GM19467 (cell line): ENCODE data around the gene TUBA3E.
A peak's percentile ranks its signal among the peaks of the same experiment; 100 is the strongest.
"Not testable (repeated sequence)": the region's sequence is repeated elsewhere in the genome, so short reads cannot be mapped to it uniquely, and the experiment has no call there.

Source experiments
- ATAC-seq: cut with Tn5 transposase; IDR thresholded peaks from one replicate; pipeline ENCODE4 v1.9.1; 2021; ENCODE audit warnings: mild to moderate bottlenecking, moderate library complexity; ENCODE audit not compliant: unreplicated experiment

Gene TUBA3E

GRCh38 chr2:130165293-130166016 lies 32.8 kb downstream of the TUBA3E start:
- no peak for ATAC-seq

GRCh38 chr2:130162968-130163367 lies 35.3 kb downstream of the TUBA3E start:
- ATAC-seq = no peak

- not testable (repeated sequence) for ATAC-seq
Observed at GRCh38 chr2:130162486-130162885, 35.8 kb downstream of the TUBA3E start.

GRCh38 chr2:130160838-130161705 lies 37.2 kb downstream of the TUBA3E start:
- not testable (repeated sequence) for ATAC-seq

- ATAC-seq = no peak
Observed at GRCh38 chr2:130160131-130160530, 38.1 kb downstream of the TUBA3E start.

GRCh38 chr2:130159376-130159775 lies 38.9 kb downstream of the TUBA3E start:
- not testable (repeated sequence) for ATAC-seq

- no peak for ATAC-seq
Observed at GRCh38 chr2:130158631-130159030, 39.6 kb downstream of the TUBA3E start.

- peak; percentile 84 for ATAC-seq
Observed at GRCh38 chr2:130157825-130158514, 40.3 kb downstream of the TUBA3E start.

GRCh38 chr2:130157354-130157753 lies 40.9 kb downstream of the TUBA3E start:
- ATAC-seq = peak; percentile 34

GRCh38 chr2:130156624-130157004 lies 41.6 kb downstream of the TUBA3E start:
- ATAC-seq = no peak

GRCh38 chr2:130155956-130156623 lies 42.1 kb downstream of the TUBA3E start:
- not testable (repeated sequence) for ATAC-seq

GRCh38 chr2:130154773-130155765 lies 43.2 kb downstream of the TUBA3E start:
- no peak for ATAC-seq

- ATAC-seq = not testable (repeated sequence)
Observed at GRCh38 chr2:130154423-130154770, 43.8 kb downstream of the TUBA3E start.

GRCh38 chr2:130153721-130154422 lies 44.4 kb downstream of the TUBA3E start:
- ATAC-seq = not testable (repeated sequence)

GRCh38 chr2:130152816-130153595 lies 45.2 kb downstream of the TUBA3E start:
- no peak for ATAC-seq

GRCh38 chr2:130152136-130152815 lies 46.0 kb downstream of the TUBA3E start:
- ATAC-seq = not testable (repeated sequence)

- ATAC-seq = not testable (repeated sequence)
Observed at GRCh38 chr2:130151145-130151512, 47.1 kb downstream of the TUBA3E start.
